H1 (cell line): Measurements from ENCODE around the gene CERS1. TPM values are rescaled to one million over a fixed set of nuclear protein-coding genes. Genes with fewer than 3 reads are reported as not detected.

Source experiments
- CTCF ChIA-PET: fragments of 300-600 bp; sonication (Branson Sonifier 250); formaldehyde crosslinking; loops from one replicate; lab custom pipeline; 2021; ENCODE audit not compliant: partially characterized antibody; lab: Charles Lee
- POLR2A ChIA-PET: fragments of 300-600 bp; sonication (Branson Sonifier 250); formaldehyde crosslinking; loops from one replicate; lab custom pipeline; 2021; ENCODE audit warnings: inconsistent platforms; ENCODE audit not compliant: partially characterized antibody; lab: Charles Lee
- DNase-seq, 2 experiments: peaks; one replicate each; pipeline versions ENCODE4 v3.0.0 to v3.0.0-alpha.2; 2010 to 2022; ENCODE audit warnings: low spot score in 2 of 2, low read depth in 1 of 2, mixed read lengths in 1 of 2
- FAIRE-seq: peaks from 2 replicates; lab custom pipeline; 2011; peaks lifted over from hg19 to GRCh38; lab: Jason Lieb, UNC
- H2AFZ ChIP-seq: 2 replicates; pipeline ENCODE4 v1.8.1; 2012; ENCODE audit warnings: low read length, inconsistent platforms
- H2AK5ac ChIP-seq: 2 replicates; pipeline ENCODE4 v1.6.1; 2013; ENCODE audit warnings: low read depth, low read length
- H2BK120ac ChIP-seq: replicated peaks from 2 replicates; pipeline ENCODE3; 2013; ENCODE audit warnings: low read depth, low read length, inconsistent platforms
- H2BK12ac ChIP-seq: 2 replicates; pipeline ENCODE4 v1.6.1; 2013; ENCODE audit warnings: low read depth, low read length
- H2BK15ac ChIP-seq: 2 replicates; pipeline ENCODE4 v1.6.1; 2013; ENCODE audit warnings: low read length
- H2BK20ac ChIP-seq: 2 replicates; pipeline ENCODE4 v1.6.1; 2013; ENCODE audit warnings: low read length
- H2BK5ac ChIP-seq: 2 replicates; pipeline ENCODE4 v1.6.1; 2013; ENCODE audit warnings: low read depth, low read length
- H3K14ac ChIP-seq: 2 replicates; pipeline ENCODE4 v1.6.1; 2013; ENCODE audit warnings: inconsistent platforms; ENCODE audit not compliant: insufficient read length
- H3K18ac ChIP-seq: 2 replicates; pipeline ENCODE4 v1.6.1; 2013; ENCODE audit warnings: low read length; ENCODE audit errors: extremely low read depth
- H3K23ac ChIP-seq: 2 replicates; pipeline ENCODE4 v1.6.1; 2013; ENCODE audit warnings: inconsistent platforms; ENCODE audit not compliant: insufficient read length
- H3K23me2 ChIP-seq: 2 replicates; pipeline ENCODE4 v1.6.1; 2013; ENCODE audit warnings: low read depth, low read length
- H3K27ac ChIP-seq: 2 replicates; pipeline ENCODE4 v1.6.1; 2011; ENCODE audit warnings: low read depth, low read length, inconsistent platforms
- H3K27me3 ChIP-seq, 4 experiments: replicated peaks in 1 of 4; 1 replicate in 1 of 4; 2 replicates in 3 of 4; pipeline versions ENCODE4 v1.6.1 to v1.8.1; 2011 to 2013; ENCODE audit warnings: low read length in 3 of 4, mild to moderate bottlenecking in 3 of 4, inconsistent platforms in 2 of 4, mixed read lengths in 2 of 4, moderate library complexity in 1 of 4; ENCODE audit not compliant: control insufficient read depth in 3 of 4, insufficient read depth in 3 of 4; ENCODE audit errors: extremely low read depth in 1 of 4
- H3K36me3 ChIP-seq, 4 experiments: 2 replicates each; pipeline versions ENCODE4 v1.6.1 to v1.8.1; 2011 to 2013; ENCODE audit warnings: mild to moderate bottlenecking in 4 of 4, low read length in 3 of 4, moderate library complexity in 2 of 4, control low read depth in 1 of 4, inconsistent platforms in 1 of 4; ENCODE audit not compliant: insufficient read depth in 4 of 4, control insufficient read depth in 2 of 4
- H3K4ac ChIP-seq: replicated peaks from 2 replicates; pipeline ENCODE3; 2013; ENCODE audit warnings: low read length, low read depth, mixed read lengths, inconsistent platforms; ENCODE audit not compliant: insufficient read length
- H3K4me1 ChIP-seq, 4 experiments: replicated peaks in 1 of 4; 1 replicate in 1 of 4; 2 replicates in 3 of 4; pipeline versions ENCODE4 v1.6.1 to v1.8.1; 2011 to 2013; ENCODE audit warnings: low read length in 3 of 4, inconsistent platforms in 2 of 4, mixed read lengths in 1 of 4; ENCODE audit not compliant: insufficient read depth in 4 of 4, control insufficient read depth in 3 of 4
- H3K4me2 ChIP-seq, 2 experiments: 2 replicates each; pipeline versions ENCODE4 v1.6.1 to v1.8.1; 2011 to 2013; ENCODE audit warnings: low read depth in 2 of 2, low read length in 2 of 2, control low read depth in 1 of 2, inconsistent platforms in 1 of 2, mild to moderate bottlenecking in 1 of 2; ENCODE audit not compliant: insufficient read depth in 1 of 2
- H3K4me3 ChIP-seq, 4 experiments: fragments of 200-600, 300-600 bp in 1 of 4; sonication (generic), shearing (Covaris generic), sonication (Bioruptor Twin) in 1 of 4; 2 replicates each; pipeline versions ENCODE4 v1.5.1 to v1.8.1; 2011 to 2016; ENCODE audit warnings: low read length in 4 of 4, low read depth in 3 of 4, control low read depth in 2 of 4, inconsistent platforms in 2 of 4, mild to moderate bottlenecking in 2 of 4, mixed read lengths in 1 of 4, moderate library complexity in 1 of 4; ENCODE audit not compliant: insufficient read depth in 2 of 4; ENCODE audit errors: extremely low read depth in 1 of 4
- H3K56ac ChIP-seq: replicated peaks from 2 replicates; pipeline ENCODE3; 2013; ENCODE audit warnings: low read depth, mild to moderate bottlenecking, mixed read lengths, low read length, inconsistent platforms; ENCODE audit not compliant: insufficient read length
- H3K79me1 ChIP-seq: 2 replicates; pipeline ENCODE4 v1.6.1; 2013; ENCODE audit warnings: low read depth, low read length, control low read depth
- H3K79me2 ChIP-seq, 2 experiments: 2 replicates each; pipeline versions ENCODE4 v1.6.1 to v1.8.1; 2012 to 2013; ENCODE audit warnings: low read length in 2 of 2, mild to moderate bottlenecking in 2 of 2, inconsistent platforms in 1 of 2; ENCODE audit not compliant: insufficient read depth in 2 of 2, control insufficient read depth in 1 of 2
- H3K9ac ChIP-seq, 4 experiments: replicated peaks in 1 of 4; 1 replicate in 1 of 4; 2 replicates in 3 of 4; pipeline versions ENCODE4 v1.6.1 to v1.8.1; 2011 to 2013; ENCODE audit warnings: low read depth in 3 of 4, low read length in 3 of 4, control low read depth in 2 of 4, mild to moderate bottlenecking in 2 of 4, moderate library complexity in 2 of 4, inconsistent platforms in 1 of 4; ENCODE audit errors: extremely low read depth in 1 of 4
- H3K9me3 ChIP-seq, 2 experiments: 2 replicates each; pipeline versions ENCODE4 v1.6.1 to v1.8.1; 2012 to 2013; ENCODE audit warnings: mild to moderate bottlenecking in 2 of 2, moderate library complexity in 2 of 2, control low read depth in 1 of 2, inconsistent platforms in 1 of 2, low read depth in 1 of 2, low read length in 1 of 2, mixed read lengths in 1 of 2; ENCODE audit not compliant: insufficient read depth in 2 of 2
- H4K20me1 ChIP-seq, 2 experiments: replicated peaks in 1 of 2; 2 replicates each; pipeline versions ENCODE3 to v1.8.1; 2011 to 2013; ENCODE audit warnings: inconsistent platforms in 2 of 2, low read length in 2 of 2, mild to moderate bottlenecking in 1 of 2; ENCODE audit not compliant: insufficient read depth in 2 of 2, control insufficient read depth in 1 of 2
- H4K5ac ChIP-seq: 2 replicates; pipeline ENCODE4 v1.6.1; 2013; ENCODE audit warnings: low read length, low read depth, mixed read lengths, inconsistent platforms; ENCODE audit not compliant: insufficient read length
- H4K8ac ChIP-seq: 2 replicates; pipeline ENCODE4 v1.8.0; 2013; ENCODE audit warnings: mild to moderate bottlenecking, moderate library complexity, low read length, inconsistent platforms; ENCODE audit not compliant: insufficient read depth; ENCODE audit errors: extremely low read depth
- H4K91ac ChIP-seq: replicated peaks from 2 replicates; pipeline ENCODE3; 2013; ENCODE audit warnings: low read length, mixed read lengths, inconsistent platforms; ENCODE audit not compliant: insufficient read length
- CTBP2 ChIP-seq: IDR thresholded peaks from 2 replicates; pipeline ENCODE4 v1.7.0; 2011; ENCODE audit warnings: borderline replicate concordance, mild to moderate bottlenecking, moderate library complexity, mixed read lengths, low read length; ENCODE audit not compliant: insufficient read depth, insufficient read length
- SIN3A ChIP-seq, 2 experiments: IDR thresholded peaks in 1 of 2; conservative IDR thresholded peaks in 1 of 2; 2 replicates each; pipeline ENCODE4 v1.6.1; 2011 to 2012; ENCODE audit warnings: low read length in 2 of 2, improper control_type of control experiment in 1 of 2, low read depth in 1 of 2, mild to moderate bottlenecking in 1 of 2
- WGBS, 2 experiments: shearing (Covaris generic) in 1 of 2; methylation state at CpG; one replicate each; pipeline versions ENCODE4 v1.1.6 to v1.1.7; 2013 to 2015; ENCODE audit warnings: low lambda C conversion rate in 2 of 2, mixed read lengths in 2 of 2, inconsistent platforms in 1 of 2, low coverage in 1 of 2, missing lambda C conversion rate in 1 of 2; ENCODE audit not compliant: insufficient replicate concordance in 2 of 2, insufficient coverage in 1 of 2, insufficient read length in 1 of 2; ENCODE audit errors: extremely low coverage in 1 of 2, missing lambda C conversion rate in 1 of 2; 5-methylcytosine and 5-hydroxymethylcytosine counted together
- polyA plus RNA-seq, 7 experiments: library from polyadenylated mRNA; depleted of rRNA in 3 of 7; stranded (reverse) in 5 of 7; unstranded in 2 of 7; fragments of >200 nt in 5 of 7; fragments of 200-250 nt in 2 of 7; gene quantifications; 1 replicate in 5 of 7; 2 replicates in 1 of 7; 4 replicates in 1 of 7; pipeline versions ENCODE4 v1.2.1 to v1.2.3, GENCODE V29; 2011 to 2013; ENCODE audit warnings: missing spikeins in 2 of 7, mixed read lengths in 2 of 7
- total RNA-seq: library from RNA; stranded (reverse); fragmentation: NEBNext Ultra II Directional; extraction: Animal tissue kit (Norgen Biotek cat#: 25700); gene quantifications from 2 replicates; pipeline ENCODE4 v1.2.1, GENCODE V29; 2021

CERS1 gene
- total and polyA plus RNA-seq, 2 of the 8 experiments (the other 6 are each of a cell fraction or from before 2014, with no cell fraction given): 18.6 to 51.0 TPM

- no peak for DNase-seq
- Histone ChIP-seq H4K91ac (no peak overlapping the region), H2AK5ac (no peak overlapping the region), H3K79me2 (peaks cover 0 to 57% of the 10 kb centered on the region in 2 experiments; a peak in 2 of 4 replicates), H3K14ac (no peak overlapping the region), H2BK12ac (no peak overlapping the region), H3K56ac (no peak overlapping the region), H3K4me2 (no peak overlapping the region), H2BK5ac (no peak overlapping the region), H3K9me3 (no peaks in the 10 kb centered on the region), H3K27ac (no peak overlapping the region), H2AFZ (no peak overlapping the region), H3K9ac (no peak overlapping the region), H2BK15ac (no peak overlapping the region), H3K18ac (no peak overlapping the region), H4K20me1 (peaks cover 38 to 51% of the 10 kb centered on the region in 2 experiments), H3K23ac (no peak overlapping the region), H3K36me3 (peaks cover 16 to 30% (median 22%) of the 10 kb centered on the region in 4 experiments), H3K4ac (no peak overlapping the region), H2BK20ac (no peak overlapping the region), H3K79me1 (peaks cover 20% of the 10 kb centered on the region; the same call in 1 of the 2 replicates), H3K4me3 (no peak overlapping the region), H4K5ac (no peak overlapping the region), H4K8ac (no peak overlapping the region; the same call in 1 of the 2 replicates), H3K23me2 (no peaks in the 10 kb centered on the region), H2BK120ac (no peak overlapping the region), H3K27me3 (no peaks in the 10 kb centered on the region), H3K4me1 (no peaks in the 10 kb centered on the region)
- ChIA-PET CTCF (interaction anchor here (0.6 to 19.5 kb wide), 39 partner anchors 13 to 909 kb away, joined by 3 to 247 read pairs (median 5); partner anchors contain the start of gene UPF1), POLR2A (interaction anchor here (1.0 to 2.6 kb wide), 3 partner anchors 8 to 72 kb away, joined by 3 to 5 read pairs (median 5); partner anchors contain the start of gene UPF1)
- TF ChIP-seq SIN3A (conservative IDR thresholded peaks at IDR 0.05 in 1 of 2, IDR thresholded peaks at IDR 0.05 in 1 of 2; ENCODE audit: low read depth in 1 of 2, low read length in 2 of 2) (no peak), CTBP2 (no peak)
- WGBS, 2 experiments: 92% methylated on average over 24 of the region's 24 CpGs; no CpG with 5 or more reads in 1 of the 2 experiments
- FAIRE-seq: no peak
Observed at GRCh38 chr19:18847549-18848463, 48.2 kb downstream of the CERS1 start.
